NCI-H2196 (cell line): Measurements from ENCODE around the gene NOVA1.

ENCODE experiments used
- DNase-seq: peaks from one replicate; lab custom pipeline; 2025; ENCODE audit not compliant: unreplicated experiment; lab: John Stamatoyannopoulos, UW

NOVA1 gene

GRCh38 chr14:26594756-26595545 is 2.9 kb downstream of the NOVA1 start:
- no peak for DNase-seq

- DNase-seq = no peak
Measured at GRCh38 chr14:26594148-26594547, 3.7 kb downstream of the NOVA1 start.

GRCh38 chr14:26593357-26593756 is 4.5 kb downstream of the NOVA1 start:
- no peak for DNase-seq

- no peak for DNase-seq
Measured at GRCh38 chr14:26589925-26590324, 7.9 kb downstream of the NOVA1 start.

GRCh38 chr14:26577711-26578110 is 20.1 kb downstream of the NOVA1 start:
- no peak for DNase-seq

- DNase-seq = no peak
Measured at GRCh38 chr14:26554069-26554772, 43.6 kb downstream of the NOVA1 start.

- no peak for DNase-seq
Measured at GRCh38 chr14:26549571-26549970, 48.3 kb downstream of the NOVA1 start.

GRCh38 chr14:26548406-26548805 is 49.4 kb downstream of the NOVA1 start:
- DNase-seq = no peak

- DNase-seq = no peak
Measured at GRCh38 chr14:26538176-26538575, 59.7 kb downstream of the NOVA1 start.

GRCh38 chr14:26531894-26532293 is 65.9 kb downstream of the NOVA1 start:
- no peak for DNase-seq

- no peak for DNase-seq
Measured at GRCh38 chr14:26528415-26529182, 69.2 kb downstream of the NOVA1 start.

GRCh38 chr14:26527095-26527494 is 70.7 kb downstream of the NOVA1 start:
- no peak for DNase-seq

- DNase-seq = no peak
Measured at GRCh38 chr14:26526137-26526536, 71.7 kb downstream of the NOVA1 start.

GRCh38 chr14:26525085-26525484 is 72.7 kb downstream of the NOVA1 start:
- DNase-seq = no peak

GRCh38 chr14:26522967-26523366 is 74.9 kb downstream of the NOVA1 start:
- DNase-seq = no peak

GRCh38 chr14:26517771-26518170 is 80.1 kb downstream of the NOVA1 start:
- no peak for DNase-seq

GRCh38 chr14:26500028-26500427 is 97.8 kb downstream of the NOVA1 start:
- DNase-seq = no peak

- no peak for DNase-seq
Measured at GRCh38 chr14:26499546-26499945, 98.3 kb downstream of the NOVA1 start.

- DNase-seq = no peak
Measured at GRCh38 chr14:26486922-26487321, 110.9 kb downstream of the NOVA1 start.

- no peak for DNase-seq
Measured at GRCh38 chr14:26484562-26484961, 113.3 kb downstream of the NOVA1 start.

GRCh38 chr14:26478967-26479366 is 118.9 kb downstream of the NOVA1 start:
- no peak for DNase-seq

- no peak for DNase-seq
Measured at GRCh38 chr14:26466862-26467261, 131.0 kb downstream of the NOVA1 start.
